ENCODE measurements around the gene DISP3. TPM values are rescaled to one million over a fixed set of nuclear protein-coding genes. Genes with fewer than 3 reads are reported as not detected.

The DISP3 gene
- polyA plus RNA-seq, 6 donors from 2014 or later = 0.05 to 0.09 (median 0.05) TPM; not detected in 2

GRCh38 chr1:11518016-11518701, 39.2 kb downstream of the DISP3 start:
- Mint-ChIP-seq H3K27me3 (peaks cover 8 to 26% (median 22%) of the 10 kb centered on the region in 3 donors), H3K4me3 (no peak overlapping the region), H3K9me3 (peaks cover 0 to 12% (median 5%) of the 10 kb centered on the region in 7 donors), H3K36me3 (no peaks in the 10 kb centered on the region), H3K4me1 (peaks cover 0 to 1% (median 0%) of the 10 kb centered on the region in 3 donors), H3K27ac (no peak overlapping the region)
- DNase-seq (no peak), ATAC-seq (ENCODE audit: low read depth in 2 of 2) (no peak)

- no peak for ATAC-seq (ENCODE audit: low read depth in 2 of 2)
- Mint-ChIP-seq H3K36me3 (no peaks in the 10 kb centered on the region), H3K4me1 (peaks cover 0 to 1% (median 0%) of the 10 kb centered on the region in 3 donors), H3K9me3 (peaks cover 0 to 7% (median 0%) of the 10 kb centered on the region in 7 donors), H3K27ac (no peak overlapping the region), H3K27me3 (peaks cover 8 to 26% (median 22%) of the 10 kb centered on the region in 3 donors), H3K4me3 (peak overlapping the region in 1 of 8 donors; percentile 29)
- DNase-seq = no peak
Observed at GRCh38 chr1:11518791-11519628, 40.1 kb downstream of the DISP3 start.

GRCh38 chr1:11519629-11520031, 40.7 kb downstream of the DISP3 start:
- H3K27ac Mint-ChIP-seq = no peak overlapping the region
- H3K9me3 Mint-ChIP-seq = peaks cover 0 to 4% (median 0%) of the 10 kb centered on the region in 7 donors
- H3K4me1 Mint-ChIP-seq = peaks cover 0 to 1% (median 0%) of the 10 kb centered on the region in 3 donors

GRCh38 chr1:11520531-11521233, 41.7 kb downstream of the DISP3 start:
- ATAC-seq (ENCODE audit: low read depth in 2 of 2) = no peak
- Mint-ChIP-seq H3K36me3 (no peaks in the 10 kb centered on the region), H3K27me3 (peaks cover 4 to 17% (median 12%) of the 10 kb centered on the region in 3 donors), H3K27ac (peak overlapping the region in 1 of 6 donors; percentile 53), H3K4me1 (no peaks in the 10 kb centered on the region), H3K4me3 (no peak overlapping the region), H3K9me3 (peaks cover 0 to 4% (median 0%) of the 10 kb centered on the region in 7 donors)
- no peak for DNase-seq

More at GRCh38 chr1:11519629-11520031, 40.7 kb downstream of the DISP3 start:
- peaks cover 8 to 23% (median 17%) of the 10 kb centered on the region in 3 donors for H3K27me3 Mint-ChIP-seq
- ATAC-seq (ENCODE audit: low read depth in 2 of 2) (no peak), DNase-seq (no peak)
- H3K4me3 Mint-ChIP-seq = no peak overlapping the region
- no peaks in the 10 kb centered on the region for H3K36me3 Mint-ChIP-seq

- ATAC-seq (ENCODE audit: low read depth in 2 of 2) = no peak
- H3K9me3 Mint-ChIP-seq = peaks cover 0 to 2% (median 0%) of the 10 kb centered on the region in 7 donors
- no peaks in the 10 kb centered on the region for H3K36me3 Mint-ChIP-seq
- no peaks in the 10 kb centered on the region for H3K4me1 Mint-ChIP-seq
- H3K27ac Mint-ChIP-seq = no peak overlapping the region
- H3K4me3 Mint-ChIP-seq = no peak overlapping the region
- peaks cover 4 to 11% (median 5%) of the 10 kb centered on the region in 3 donors for H3K27me3 Mint-ChIP-seq
- no peak for DNase-seq
Observed at GRCh38 chr1:11521582-11522399, 42.8 kb downstream of the DISP3 start.

- Mint-ChIP-seq H3K9me3 (no peaks in the 10 kb centered on the region), H3K36me3 (no peaks in the 10 kb centered on the region), H3K4me3 (no peak overlapping the region), H3K4me1 (no peaks in the 10 kb centered on the region), H3K27me3 (peaks cover 4 to 6% (median 5%) of the 10 kb centered on the region in 3 donors), H3K27ac (no peak overlapping the region)
- DNase-seq (no peak), ATAC-seq (ENCODE audit: low read depth in 2 of 2) (no peak)
Observed at GRCh38 chr1:11522400-11523235, 43.7 kb downstream of the DISP3 start.

GRCh38 chr1:11523261-11523660, 44.3 kb downstream of the DISP3 start:
- H3K9me3 Mint-ChIP-seq = no peaks in the 10 kb centered on the region
- H3K36me3 Mint-ChIP-seq = no peaks in the 10 kb centered on the region
- H3K4me3 Mint-ChIP-seq = no peak overlapping the region
- DNase-seq (no peak), ATAC-seq (ENCODE audit: low read depth in 2 of 2) (no peak)
- peaks cover 0 to 5% (median 2%) of the 10 kb centered on the region in 3 donors for H3K27me3 Mint-ChIP-seq
- H3K27ac Mint-ChIP-seq = no peak overlapping the region
- no peaks in the 10 kb centered on the region for H3K4me1 Mint-ChIP-seq

GRCh38 chr1:11523746-11524464, 45.0 kb downstream of the DISP3 start:
- Mint-ChIP-seq H3K4me3 (no peak overlapping the region), H3K9me3 (no peaks in the 10 kb centered on the region), H3K27me3 (peaks cover 0 to 5% (median 0%) of the 10 kb centered on the region in 3 donors), H3K36me3 (no peaks in the 10 kb centered on the region), H3K27ac (no peak overlapping the region), H3K4me1 (no peaks in the 10 kb centered on the region)
- DNase-seq (no peak), ATAC-seq (ENCODE audit: low read depth in 2 of 2) (no peak)

GRCh38 chr1:11524465-11525150, 45.7 kb downstream of the DISP3 start:
- no peaks in the 10 kb centered on the region for H3K36me3 Mint-ChIP-seq
- ATAC-seq (ENCODE audit: low read depth in 2 of 2) = no peak
- no peak overlapping the region for H3K4me3 Mint-ChIP-seq
- no peaks in the 10 kb centered on the region for H3K4me1 Mint-ChIP-seq
- DNase-seq = no peak
- no peak overlapping the region for H3K27ac Mint-ChIP-seq
- no peaks in the 10 kb centered on the region for H3K9me3 Mint-ChIP-seq
- peaks cover 0 to 5% (median 0%) of the 10 kb centered on the region in 3 donors for H3K27me3 Mint-ChIP-seq

GRCh38 chr1:11525151-11525505, 46.2 kb downstream of the DISP3 start:
- Mint-ChIP-seq H3K36me3 (no peaks in the 10 kb centered on the region), H3K27me3 (peaks cover 0 to 5% (median 0%) of the 10 kb centered on the region in 3 donors), H3K4me1 (no peaks in the 10 kb centered on the region), H3K9me3 (no peaks in the 10 kb centered on the region), H3K4me3 (no peak overlapping the region), H3K27ac (no peak overlapping the region)
- no peak for DNase-seq
- no peak for ATAC-seq (ENCODE audit: low read depth in 2 of 2)

- no peak overlapping the region for H3K4me3 Mint-ChIP-seq
- H3K36me3 Mint-ChIP-seq = no peaks in the 10 kb centered on the region
- peaks cover 0 to 5% (median 0%) of the 10 kb centered on the region in 3 donors for H3K27me3 Mint-ChIP-seq
- no peaks in the 10 kb centered on the region for H3K9me3 Mint-ChIP-seq
- ATAC-seq (ENCODE audit: low read depth in 2 of 2) (no peak), DNase-seq (no peak)
- H3K4me1 Mint-ChIP-seq = no peaks in the 10 kb centered on the region
- peak overlapping the region in 1 of 6 donors; percentile 7 for H3K27ac Mint-ChIP-seq
Observed at GRCh38 chr1:11525516-11525915, 46.6 kb downstream of the DISP3 start.

Data from naive B cell (primary cell).